Activated CD8-positive, alpha-beta memory T cell treated with anti-CD3 and anti-CD28 coated beads for 48 hours (primary cell): ENCODE measurements around the gene HECTD3.
"Not testable (repeated sequence)": the region's sequence is repeated elsewhere in the genome, so short reads cannot be mapped to it uniquely, and the experiment has no call there.

Source experiments
- DNase-seq, 3 experiments: peaks; one replicate each; pipeline ENCODE4 v3.0.0-alpha.2; 2020; ENCODE audit warnings: low read depth in 2 of 3, low spot score in 2 of 3

HECTD3 gene

GRCh38 chr1:44994309-44994898 lies 16.7 kb downstream of the HECTD3 start:
- no peak for DNase-seq

GRCh38 chr1:44988531-44989156 lies 22.5 kb downstream of the HECTD3 start:
- DNase-seq = no peak

- no peak for DNase-seq
Measured at GRCh38 chr1:44985747-44986359, 25.3 kb downstream of the HECTD3 start.

GRCh38 chr1:44977372-44977771 lies 33.8 kb downstream of the HECTD3 start:
- DNase-seq = not testable (repeated sequence)

GRCh38 chr1:44976252-44976651 lies 34.9 kb downstream of the HECTD3 start:
- DNase-seq = no peak

GRCh38 chr1:44973645-44974044 lies 37.5 kb downstream of the HECTD3 start:
- no peak for DNase-seq

- DNase-seq = no peak
Measured at GRCh38 chr1:44970317-44970716, 40.8 kb downstream of the HECTD3 start.

GRCh38 chr1:44964396-44964795 lies 46.7 kb downstream of the HECTD3 start:
- no peak for DNase-seq

GRCh38 chr1:44962729-44963128 lies 48.4 kb downstream of the HECTD3 start:
- DNase-seq = no peak

GRCh38 chr1:44962022-44962421 lies 49.1 kb downstream of the HECTD3 start:
- not testable (repeated sequence) for DNase-seq

- DNase-seq = not testable (repeated sequence)
Measured at GRCh38 chr1:44957566-44957965, 53.6 kb downstream of the HECTD3 start.

GRCh38 chr1:44956077-44956476 lies 55.0 kb downstream of the HECTD3 start:
- DNase-seq = not testable (repeated sequence)
